Breast epithelium (tissue), 4 donors: ENCODE measurements around the gene CRY2. TPM values are rescaled to one million over a fixed set of nuclear protein-coding genes. Genes with fewer than 3 reads are reported as not detected.
A peak's percentile ranks its signal among the peaks of the same experiment; 100 is the strongest.

Experiments used
- DNase-seq, 2 donors: peaks; one replicate each; pipeline ENCODE4 v3.0.0-alpha.2; 2019; ENCODE audit warnings: low spot score in 2 of 2
- H3K27ac ChIP-seq, 2 donors: fragments of 200-600 bp; sonication (generic) in 1 of 2; one replicate each; pipeline ENCODE4 v1.5.1; 2016 to 2019; ENCODE audit warnings: mild to moderate bottlenecking in 1 of 2
- H3K27me3 ChIP-seq, 2 donors: fragments of 200-600 bp; sonication (generic) in 1 of 2; one replicate each; pipeline versions ENCODE4 v1.5.1 to v1.6.0; 2017 to 2019; ENCODE audit warnings: control low read depth in 1 of 2, mild to moderate bottlenecking in 1 of 2
- H3K36me3 ChIP-seq: fragments of 200-600 bp; one replicate; pipeline ENCODE4 v1.5.1; 2019
- H3K4me1 ChIP-seq, 2 donors: fragments of 200-600 bp; sonication (generic); one replicate each; pipeline ENCODE4 v1.5.1; 2016 to 2019; ENCODE audit warnings: control low read depth in 1 of 2
- H3K4me3 ChIP-seq, 3 donors: fragments of 200-600 bp; sonication (generic); 1 replicate in 2 of 3; 2 replicates in 1 of 3; pipeline ENCODE4 v1.5.1; 2016 to 2019; ENCODE audit warnings: mild to moderate bottlenecking in 3 of 3, moderate library complexity in 2 of 3
- H3K9me3 ChIP-seq, 2 donors: fragments of 200-600 bp; sonication (generic) in 1 of 2; one replicate each; pipeline ENCODE4 v1.5.1; 2016 to 2019; ENCODE audit warnings: control low read depth in 1 of 2
- CTCF ChIP-seq, 3 donors: fragments of 450-650 bp; IDR thresholded peaks; one replicate each; pipeline ENCODE4 v1.5.1; 2016 to 2017; ENCODE audit warnings: antibody characterized with exemption in 3 of 3, mild to moderate bottlenecking in 3 of 3, moderate library complexity in 3 of 3
- POLR2A ChIP-seq: fragments of 450-650 bp; IDR thresholded peaks from one replicate; pipeline ENCODE4 v1.6.1; 2016; ENCODE audit warnings: antibody characterized with exemption, mild to moderate bottlenecking, moderate library complexity
- POLR2AphosphoS5 ChIP-seq, 3 donors: sonication (generic); formaldehyde crosslinking; IDR thresholded peaks; one replicate each; pipeline ENCODE4 v1.6.1; 2017; ENCODE audit warnings: antibody characterized with exemption in 3 of 3
- intact Hi-C: fragments of 100-400 bp; cut with DNase I; formaldehyde crosslinking; loops from one replicate; pipeline ENCODE4 v1.15.1; 2023; ENCODE audit warnings: low total_unique reads
- total RNA-seq, 3 donors: library from RNA; depleted of rRNA; stranded (reverse); fragments of >200 nt; gene quantifications; one replicate each; pipeline ENCODE4 v1.1.0, GENCODE V29; 2016

CRY2 gene
- total RNA-seq, 3 donors from 2014 or later: 44.2 to 54.1 (median 44.3) TPM

GRCh38 chr11:45864041-45864440 is 16.8 kb downstream of the CRY2 start:
- Histone ChIP-seq H3K4me3 (no peak overlapping the region), H3K4me1 (peaks cover 7 to 9% of the 10 kb centered on the region in 2 donors), H3K27ac (no peak overlapping the region), H3K36me3 (peaks cover 25% of the 10 kb centered on the region), H3K9me3 (no peaks in the 10 kb centered on the region), H3K27me3 (no peaks in the 10 kb centered on the region)
- TF ChIP-seq CTCF (IDR thresholded peaks at IDR 0.05) (no peak), POLR2AphosphoS5 (IDR thresholded peaks at IDR 0.05) (no peak), POLR2A (no peak)
- intact Hi-C loops: no loop called here
- no peak for DNase-seq

GRCh38 chr11:45869551-45869950 is 22.3 kb downstream of the CRY2 start:
- Histone ChIP-seq H3K27me3 (no peaks in the 10 kb centered on the region), H3K36me3 (peaks cover 40% of the 10 kb centered on the region), H3K4me3 (no peak overlapping the region), H3K4me1 (no peaks in the 10 kb centered on the region), H3K9me3 (no peaks in the 10 kb centered on the region), H3K27ac (no peak overlapping the region)
- TF ChIP-seq CTCF (IDR thresholded peaks at IDR 0.05): no peak
- TF ChIP-seq POLR2AphosphoS5 (IDR thresholded peaks at IDR 0.05): no peak
- TF ChIP-seq POLR2A: no peak
- no peak for DNase-seq
- intact Hi-C loops: no loop called here

GRCh38 chr11:45870706-45871105 is 23.4 kb downstream of the CRY2 start:
- H3K27ac ChIP-seq: no peak overlapping the region
- no peak for DNase-seq
- H3K4me1 ChIP-seq: no peaks in the 10 kb centered on the region
- H3K4me3 ChIP-seq: no peak overlapping the region
- H3K27me3 ChIP-seq: no peaks in the 10 kb centered on the region
- no peaks in the 10 kb centered on the region for H3K9me3 ChIP-seq
- no peak for TF ChIP-seq POLR2AphosphoS5 (IDR thresholded peaks at IDR 0.05)
- TF ChIP-seq POLR2A: no peak
- TF ChIP-seq CTCF (IDR thresholded peaks at IDR 0.05): no peak
- H3K36me3 ChIP-seq: peaks cover 40% of the 10 kb centered on the region
- intact Hi-C loops: no loop called here

- H3K4me1 ChIP-seq: no peaks in the 10 kb centered on the region
- H3K27me3 ChIP-seq: no peaks in the 10 kb centered on the region
- intact Hi-C loops: no loop called here
- no peak for TF ChIP-seq POLR2A
- no peak for TF ChIP-seq CTCF (IDR thresholded peaks at IDR 0.05)
- no peak for TF ChIP-seq POLR2AphosphoS5 (IDR thresholded peaks at IDR 0.05)
- peaks cover 40% of the 10 kb centered on the region for H3K36me3 ChIP-seq
- no peaks in the 10 kb centered on the region for H3K9me3 ChIP-seq
- no peak for DNase-seq
- H3K27ac ChIP-seq: no peak overlapping the region
- H3K4me3 ChIP-seq: no peak overlapping the region
These were observed 24.4 kb downstream of the CRY2 start for GRCh38 chr11:45871638-45872037.

GRCh38 chr11:45872651-45873356 is 25.5 kb downstream of the CRY2 start:
- Histone ChIP-seq H3K4me3 (no peak overlapping the region), H3K4me1 (no peaks in the 10 kb centered on the region), H3K36me3 (peaks cover 32% of the 10 kb centered on the region), H3K27me3 (no peaks in the 10 kb centered on the region), H3K9me3 (no peaks in the 10 kb centered on the region), H3K27ac (no peak overlapping the region)
- TF ChIP-seq POLR2A (no peak), POLR2AphosphoS5 (IDR thresholded peaks at IDR 0.05) (no peak), CTCF (IDR thresholded peaks at IDR 0.05) (peak in 2 of 3 donors; percentile 37 to 47)
- no peak for DNase-seq
- intact Hi-C loops: no loop called here
